Retina (tissue), 1 donor: ENCODE results near the gene LRIG2.
"Not testable (repeated sequence)": the region's sequence is repeated elsewhere in the genome, so short reads cannot be mapped to it uniquely, and the experiment has no call there.

ENCODE experiments used
- DNase-seq: peaks from one replicate; pipeline ENCODE4 v3.0.0-alpha.2; 2016

LRIG2 gene

GRCh38 chr1:113133038-113133437, 60.0 kb downstream of the LRIG2 start:
- no peak for DNase-seq

GRCh38 chr1:113133759-113134158, 60.8 kb downstream of the LRIG2 start:
- DNase-seq = no peak

DNA sequence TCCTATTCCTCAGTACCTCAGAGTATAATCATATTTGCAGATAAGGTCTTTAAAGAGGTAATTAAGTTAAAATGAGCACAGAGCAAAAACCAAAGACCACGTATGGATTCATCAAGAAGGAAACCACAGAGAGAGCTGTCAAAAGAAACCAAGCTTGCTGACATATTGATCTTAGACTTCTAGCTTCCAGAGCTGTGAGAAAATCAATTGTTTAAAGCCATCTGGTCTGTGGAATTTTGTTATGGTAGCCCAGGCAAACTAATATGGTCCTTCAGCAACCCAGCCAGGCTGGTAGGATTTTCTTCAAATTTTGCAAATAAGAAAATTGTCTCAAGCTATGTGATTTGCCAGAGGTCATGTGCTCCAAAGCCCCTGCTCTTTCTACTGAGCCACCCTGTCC, 62.5 kb downstream of the LRIG2 start:
- DNase-seq = peak; percentile 26

- no peak for DNase-seq
These were observed 63.5 kb downstream of the LRIG2 start for GRCh38 chr1:113136476-113136875.

DNA sequence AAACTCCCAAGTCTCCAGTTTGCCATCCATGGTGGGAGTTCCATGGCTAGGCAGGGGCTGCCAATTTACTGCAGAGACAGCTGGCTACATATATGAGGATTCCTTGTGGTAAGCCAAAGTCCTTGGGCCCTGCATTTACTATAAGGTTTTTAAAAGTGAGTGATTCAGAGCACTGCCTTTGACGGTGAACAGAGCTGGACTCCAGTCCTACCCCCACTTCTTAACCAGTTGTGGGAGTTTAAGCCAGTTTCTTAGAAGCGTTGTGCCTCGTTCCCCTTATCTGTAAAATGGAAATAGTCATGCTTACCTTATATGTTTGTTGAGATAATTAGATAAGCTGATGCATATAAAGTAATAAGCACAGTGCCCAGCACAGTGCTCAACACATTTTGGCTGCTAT, 64.6 kb downstream of the LRIG2 start:
- DNase-seq = no peak

- no peak for DNase-seq
These were observed 65.8 kb downstream of the LRIG2 start for GRCh38 chr1:113138778-113139177.

GRCh38 chr1:113140176-113140575, 67.2 kb downstream of the LRIG2 start:
- DNase-seq = no peak

GRCh38 chr1:113140588-113141446, 67.8 kb downstream of the LRIG2 start:
- DNase-seq = peak; percentile 86

DNA sequence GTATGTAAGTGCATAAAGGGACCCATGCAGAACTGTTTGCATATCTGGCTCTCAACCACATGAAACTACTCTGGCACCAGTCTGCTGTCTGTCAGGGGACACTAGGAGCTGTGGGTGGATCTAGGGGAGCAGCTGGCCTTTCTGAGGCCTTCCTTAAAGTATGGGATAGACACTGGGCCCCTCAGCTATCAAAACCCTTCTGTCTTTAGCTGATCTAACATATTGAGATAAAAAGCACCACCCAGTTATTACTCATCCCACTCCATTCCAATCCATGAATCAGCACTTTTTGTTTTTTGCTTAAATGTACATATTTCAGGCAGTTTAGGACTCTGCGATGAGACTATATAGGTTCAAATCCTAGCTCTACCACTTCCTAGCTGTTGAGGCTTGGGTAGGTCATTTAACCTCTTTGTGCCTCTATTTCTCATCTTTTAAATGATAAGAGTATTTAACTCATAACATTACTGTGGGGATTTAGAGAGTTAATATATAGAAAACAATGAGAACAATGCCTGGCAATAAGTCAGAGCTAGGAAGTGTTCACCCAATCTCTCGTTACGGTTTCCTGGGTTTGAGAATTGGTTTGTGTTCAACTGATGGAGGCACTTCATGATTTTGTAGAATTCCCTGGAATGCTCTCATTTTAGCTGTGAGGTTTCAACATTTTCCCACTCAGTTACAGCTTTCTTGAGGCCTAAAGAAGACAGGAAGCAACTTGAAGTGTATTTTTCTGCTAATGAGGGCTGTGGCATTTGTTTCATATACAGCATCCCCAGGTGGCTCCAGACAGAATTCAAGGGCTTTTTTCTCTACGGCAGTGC, 68.9 kb downstream of the LRIG2 start:
- DNase-seq = no peak

DNA sequence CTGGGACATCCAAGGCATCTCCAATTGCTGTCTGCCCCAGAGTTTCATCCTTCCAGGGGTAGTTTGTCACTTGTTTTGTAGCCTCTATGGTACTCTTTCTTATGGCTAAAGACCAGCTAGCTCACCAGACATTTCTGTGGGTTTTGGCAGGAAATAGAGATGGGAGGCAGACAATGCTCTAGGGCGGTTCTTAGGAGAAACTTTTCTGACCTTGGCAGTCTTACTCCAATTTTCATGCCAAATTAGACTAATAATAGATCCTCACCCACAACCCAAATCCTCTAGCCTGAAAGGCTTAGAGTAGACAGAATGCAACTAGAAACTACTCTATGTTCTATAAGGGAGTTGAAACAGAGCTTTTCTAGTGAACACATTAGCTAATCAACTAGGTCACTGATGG, 69.8 kb downstream of the LRIG2 start:
- no peak for DNase-seq

- peak; percentile 71 for DNase-seq
These were observed 73.5 kb downstream of the LRIG2 start for GRCh38 chr1:113146242-113147072.

GRCh38 chr1:113147073-113147625, 74.2 kb downstream of the LRIG2 start:
- peak; percentile 71 for DNase-seq

- no peak for DNase-seq
These were observed 74.8 kb downstream of the LRIG2 start for GRCh38 chr1:113147826-113148225.

DNA sequence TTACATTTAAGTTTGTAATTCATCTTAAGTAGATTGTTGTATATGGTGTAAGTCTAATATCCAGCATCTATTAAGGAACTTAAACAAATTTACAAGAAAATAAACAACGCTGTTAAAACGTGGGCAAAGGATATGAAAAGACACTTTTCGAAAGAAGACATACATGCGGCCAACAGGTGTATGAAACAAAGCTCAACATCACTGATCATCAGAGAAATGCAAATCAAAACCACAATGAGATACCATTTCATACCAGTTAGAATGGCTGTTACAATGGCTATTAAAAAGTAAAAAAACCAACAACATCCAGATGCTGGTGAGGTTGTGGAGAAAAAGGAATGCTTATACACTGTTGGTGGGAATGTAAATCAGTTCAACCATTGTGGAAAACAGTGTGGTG, 77.5 kb downstream of the LRIG2 start:
- DNase-seq = not testable (repeated sequence)

- no peak for DNase-seq
These were observed 80.3 kb downstream of the LRIG2 start for GRCh38 chr1:113153116-113153803.

DNA sequence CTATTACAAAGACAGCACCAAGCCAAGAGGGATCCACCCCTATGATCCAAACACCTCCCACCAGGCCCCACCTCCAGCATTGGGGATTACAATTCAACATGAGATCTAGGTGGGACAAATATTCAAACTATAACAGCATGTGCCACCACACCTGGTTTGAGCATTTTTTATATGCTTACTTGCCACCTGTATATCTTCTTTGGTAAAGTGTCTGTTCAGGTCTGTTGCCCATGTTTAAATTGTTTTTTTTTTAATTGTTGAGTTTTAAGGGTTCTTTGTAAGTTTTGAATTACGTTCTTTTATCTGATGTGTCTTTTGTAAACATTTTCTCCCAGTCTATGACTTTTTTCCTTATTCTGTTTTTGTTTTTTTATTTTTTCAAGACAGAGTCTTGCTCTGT, 83.4 kb downstream of the LRIG2 start:
- DNase-seq = no peak

DNA sequence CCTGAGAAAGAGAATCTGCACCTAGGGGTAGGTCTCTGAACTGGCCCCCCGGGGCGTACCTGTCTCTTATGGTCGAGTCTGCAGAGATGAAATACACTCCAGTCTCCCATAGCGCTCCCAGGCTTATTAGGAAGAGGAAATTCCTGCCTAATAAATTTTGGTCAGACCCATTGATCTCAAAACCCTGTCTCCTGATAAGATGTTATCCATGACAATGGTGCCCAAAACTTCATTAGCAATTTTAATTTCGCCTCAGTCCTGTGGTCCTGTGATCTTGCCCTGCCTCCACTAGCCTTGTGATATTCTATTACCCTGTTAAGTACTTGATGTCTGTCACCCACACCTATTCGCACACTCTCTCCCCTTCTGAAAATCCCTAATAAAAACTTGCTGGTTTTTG, 85.7 kb downstream of the LRIG2 start:
- not testable (repeated sequence) for DNase-seq

DNA sequence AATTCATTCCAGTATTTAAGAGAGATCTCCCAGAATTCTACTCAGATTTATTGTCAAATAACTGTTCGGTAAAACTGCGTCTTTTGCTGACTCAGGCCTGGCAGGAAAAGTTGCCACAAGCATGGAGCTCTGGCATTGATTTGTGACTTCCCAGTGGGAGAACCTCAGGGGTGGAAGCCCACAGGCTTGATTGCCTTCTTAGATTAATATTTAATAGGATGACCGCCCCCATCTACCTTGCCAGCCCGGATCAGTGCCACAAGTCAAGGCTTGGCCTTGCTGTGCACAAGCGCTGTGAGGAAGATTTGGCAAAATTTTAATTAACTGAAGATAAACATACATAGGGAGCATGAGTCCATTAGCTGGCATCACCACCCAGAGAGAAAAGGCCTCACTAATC, 93.5 kb downstream of the LRIG2 start:
- DNase-seq = peak; percentile 28

GRCh38 chr1:113168946-113169345, 95.9 kb downstream of the LRIG2 start:
- DNase-seq = no peak

DNA sequence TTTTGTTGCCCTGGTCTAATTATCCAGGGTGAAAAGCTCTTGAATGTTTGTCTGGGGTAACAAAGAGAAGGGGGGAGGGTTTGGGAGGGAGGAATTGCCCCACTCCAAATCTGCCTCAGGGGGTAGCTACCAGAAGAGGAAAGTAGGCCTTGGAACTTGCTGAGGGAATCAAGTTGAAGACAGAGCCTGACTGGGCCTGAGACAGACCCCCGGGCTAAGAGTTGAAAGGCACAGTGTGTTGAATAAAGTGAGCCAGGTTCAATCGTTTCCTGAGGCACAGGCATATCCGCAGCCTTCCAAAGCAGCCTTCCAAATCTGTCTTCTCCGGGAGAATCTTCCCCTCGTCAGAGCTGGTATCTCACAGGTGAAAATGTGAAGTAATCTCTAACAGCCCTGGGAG, 96.6 kb downstream of the LRIG2 start:
- no peak for DNase-seq

GRCh38 chr1:113170519-113170918, 97.5 kb downstream of the LRIG2 start:
- DNase-seq = no peak

GRCh38 chr1:113178106-113178505, 105.1 kb downstream of the LRIG2 start:
- no peak for DNase-seq
